Esophagus squamous epithelium (tissue), 5 donors: ENCODE measurements around the gene ADGRV1. TPM values are rescaled to one million over a fixed set of nuclear protein-coding genes. Genes with fewer than 3 reads are reported as not detected.
"Not testable (repeated sequence)": the region's sequence is repeated elsewhere in the genome, so short reads cannot be mapped to it uniquely, and the experiment has no call there.

Experiments used
- DNase-seq: peaks from one replicate; lab custom pipeline; 2025; lab: John Stamatoyannopoulos, UW
- H3K27ac ChIP-seq, 4 donors: fragments of 200-600 bp; sonication (generic); one replicate each; pipeline ENCODE4 v1.5.1; 2016 to 2019; ENCODE audit warnings: mild to moderate bottlenecking in 1 of 4
- H3K27me3 ChIP-seq, 4 donors: fragments of 200-600 bp; sonication (generic); 1 replicate in 3 of 4; 2 replicates in 1 of 4; pipeline versions ENCODE4 v1.5.1 to v1.6.0; 2017 to 2021; ENCODE audit warnings: antibody characterized with exemption in 1 of 4
- H3K36me3 ChIP-seq, 3 donors: fragments of 200-600 bp; sonication (generic); one replicate each; pipeline ENCODE4 v1.5.1; 2016 to 2019
- H3K4me1 ChIP-seq, 3 donors: fragments of 200-600 bp; sonication (generic); one replicate each; pipeline ENCODE4 v1.5.1; 2017 to 2019
- H3K4me3 ChIP-seq, 4 donors: fragments of 200-600 bp; sonication (generic); 1 replicate in 3 of 4; 2 replicates in 1 of 4; pipeline ENCODE4 v1.5.1; 2016 to 2019; ENCODE audit warnings: mild to moderate bottlenecking in 2 of 4, moderate library complexity in 1 of 4
- H3K9me3 ChIP-seq, 3 donors: fragments of 200-600 bp; sonication (generic); one replicate each; pipeline ENCODE4 v1.5.1; 2016 to 2019
- CTCF ChIP-seq, 6 experiments: fragments of 450-650 bp in 4 of 6; fragments of 200-600 bp in 2 of 6; sonication (generic) in 2 of 6; IDR thresholded peaks; one replicate each; pipeline ENCODE4 v1.5.1; 2016 to 2019; ENCODE audit warnings: antibody characterized with exemption in 6 of 6, mild to moderate bottlenecking in 4 of 6, moderate library complexity in 4 of 6
- POLR2A ChIP-seq, 4 donors: fragments of 450-650 bp; IDR thresholded peaks; one replicate each; pipeline ENCODE4 v1.6.1; 2017; ENCODE audit warnings: antibody characterized with exemption in 4 of 4, mild to moderate bottlenecking in 4 of 4, moderate library complexity in 3 of 4
- WGBS, 2 donors: methylation state at CpG; one replicate each; pipeline ENCODE4 v1.1.5; 2018; 5-methylcytosine and 5-hydroxymethylcytosine counted together
- intact Hi-C: fragments of 100-400 bp; cut with DNase I; formaldehyde crosslinking; loops from one replicate; pipeline ENCODE4 v1.15.0; 2022
- total RNA-seq, 4 donors: library from RNA; depleted of rRNA; stranded (reverse); fragments of >200 nt; gene quantifications; one replicate each; pipeline ENCODE4 v1.1.0, GENCODE V29; 2016
- donor health status: DM: yes; HTN: yes; CAD: no.

The ADGRV1 gene
- total RNA-seq, 4 donors from 2014 or later, result 1.9 to 14.1 (median 4.0) TPM

- Histone ChIP-seq H3K4me1 (no peaks in the 10 kb centered on the region), H3K27me3 (no peaks in the 10 kb centered on the region), H3K27ac (no peak overlapping the region), H3K4me3 (no peak overlapping the region), H3K36me3 (no peaks in the 10 kb centered on the region), H3K9me3 (no peaks in the 10 kb centered on the region)
- intact Hi-C loops, result no loop called here
- TF ChIP-seq POLR2A (IDR thresholded peaks at IDR 0.05) (no peak), CTCF (IDR thresholded peaks at IDR 0.05) (no peak)
- DNase-seq, result no peak
- 61 to 78% methylated on average over 3 of the region's 3 CpGs for WGBS, 2 donors
These were observed 209.1 kb downstream of the ADGRV1 start for GRCh38 chr5:90767710-90768109.

GRCh38 chr5:90770006-90770541 is 211.5 kb downstream of the ADGRV1 start:
- DNase-seq, H3K4me3 ChIP-seq, H3K27me3 ChIP-seq, H3K27ac ChIP-seq, intact Hi-C loops, H3K9me3 ChIP-seq, H3K36me3 ChIP-seq, H3K4me1 ChIP-seq: not testable (repeated sequence)
- WGBS, 2 donors, result 86 to 87% methylated on average over 4 of the region's 4 CpGs

- Histone ChIP-seq H3K4me1 (no peaks in the 10 kb centered on the region), H3K4me3 (no peak overlapping the region), H3K36me3 (no peaks in the 10 kb centered on the region), H3K9me3 (no peaks in the 10 kb centered on the region), H3K27me3 (no peaks in the 10 kb centered on the region), H3K27ac (no peak overlapping the region)
- intact Hi-C loops, result no loop called here
- 72 to 73% methylated on average over 6 of the region's 6 CpGs for WGBS, 2 donors
- no peak for DNase-seq
- TF ChIP-seq CTCF (IDR thresholded peaks at IDR 0.05), result no peak
- no peak for TF ChIP-seq POLR2A (IDR thresholded peaks at IDR 0.05)
These were observed 219.4 kb downstream of the ADGRV1 start for GRCh38 chr5:90777959-90778358.

- no peak overlapping the region for H3K27ac ChIP-seq
- no peak for DNase-seq
- 20% methylated on average over 4 of the region's 4 CpGs for WGBS, 2 donors
- intact Hi-C loops, result loop anchor here (10.0 kb wide), 1 partner anchor 349 kb away; no protein-coding TSS in a partner anchor
- H3K9me3 ChIP-seq, result no peaks in the 10 kb centered on the region
- H3K36me3 ChIP-seq, result no peaks in the 10 kb centered on the region
- H3K27me3 ChIP-seq, result no peaks in the 10 kb centered on the region
- no peak overlapping the region for H3K4me3 ChIP-seq
- H3K4me1 ChIP-seq, result no peaks in the 10 kb centered on the region
- TF ChIP-seq POLR2A (IDR thresholded peaks at IDR 0.05), result no peak
- peak; percentile 55 to 82 (median 70) for TF ChIP-seq CTCF (IDR thresholded peaks at IDR 0.05)
These were observed 225.1 kb downstream of the ADGRV1 start for GRCh38 chr5:90783460-90784333.

- intact Hi-C loops, result loop anchor here (10.0 kb wide), 1 partner anchor 352 kb away; no protein-coding TSS in a partner anchor
- WGBS, 2 donors, result 62 to 74% methylated on average over 4 of the region's 4 CpGs
- H3K27ac ChIP-seq, result no peak overlapping the region
- no peaks in the 10 kb centered on the region for H3K27me3 ChIP-seq
- DNase-seq, result no peak
- TF ChIP-seq CTCF (IDR thresholded peaks at IDR 0.05) (no peak), POLR2A (IDR thresholded peaks at IDR 0.05) (no peak)
- H3K4me1 ChIP-seq, result no peaks in the 10 kb centered on the region
- H3K36me3 ChIP-seq, result no peaks in the 10 kb centered on the region
- H3K4me3 ChIP-seq, result no peak overlapping the region
- H3K9me3 ChIP-seq, result no peaks in the 10 kb centered on the region
These were observed 228.2 kb downstream of the ADGRV1 start for GRCh38 chr5:90786756-90787155.
